Measurements from ENCODE around the gene VSIG10L2. TPM values are rescaled to one million over a fixed set of nuclear protein-coding genes. Genes with fewer than 3 reads are reported as not detected.

Gene VSIG10L2
- total RNA-seq, 1 experiment from 2014 or later = not detected

- Histone ChIP-seq H3K27me3 (ENCODE audit: control insufficient read depth, insufficient read depth, low read length) (no peaks in the 10 kb centered on the region), H3K36me3 (replicated peaks; ENCODE audit: control insufficient read depth, insufficient read depth, low read length) (no peaks in the 10 kb centered on the region), H3K4me3 (ENCODE audit: insufficient read depth, low read depth, low read length) (no peak overlapping the region)
- no peak for DNase-seq
Measured at GRCh38 chr11:125948278-125949051, 2.6 kb downstream of the VSIG10L2 start.

- DNase-seq = no peak
- no peak overlapping the region for H3K4me3 ChIP-seq (ENCODE audit: insufficient read depth, low read depth, low read length)
- H3K27me3 ChIP-seq (ENCODE audit: control insufficient read depth, insufficient read depth, low read length) = no peaks in the 10 kb centered on the region
- no peaks in the 10 kb centered on the region for H3K36me3 ChIP-seq (replicated peaks; ENCODE audit: control insufficient read depth, insufficient read depth, low read length)
Measured at GRCh38 chr11:125949271-125950177, 3.7 kb downstream of the VSIG10L2 start.

- Histone ChIP-seq H3K4me3 (ENCODE audit: insufficient read depth, low read depth, low read length) (no peak overlapping the region), H3K36me3 (replicated peaks; ENCODE audit: control insufficient read depth, insufficient read depth, low read length) (no peaks in the 10 kb centered on the region), H3K27me3 (ENCODE audit: control insufficient read depth, insufficient read depth, low read length) (no peaks in the 10 kb centered on the region)
- no peak for DNase-seq
Measured at GRCh38 chr11:125950178-125950490, 4.3 kb downstream of the VSIG10L2 start.

GRCh38 chr11:125950696-125951651, 5.1 kb downstream of the VSIG10L2 start:
- Histone ChIP-seq H3K36me3 (replicated peaks; ENCODE audit: control insufficient read depth, insufficient read depth, low read length) (no peaks in the 10 kb centered on the region), H3K27me3 (ENCODE audit: control insufficient read depth, insufficient read depth, low read length) (no peaks in the 10 kb centered on the region), H3K4me3 (ENCODE audit: insufficient read depth, low read depth, low read length) (no peak overlapping the region)
- DNase-seq = peak; percentile 58

- H3K27me3 ChIP-seq (ENCODE audit: control insufficient read depth, insufficient read depth, low read length) = no peaks in the 10 kb centered on the region
- peak; percentile 79 for DNase-seq
- no peaks in the 10 kb centered on the region for H3K36me3 ChIP-seq (replicated peaks; ENCODE audit: control insufficient read depth, insufficient read depth, low read length)
- H3K4me3 ChIP-seq (ENCODE audit: insufficient read depth, low read depth, low read length) = no peak overlapping the region
Measured at GRCh38 chr11:125951731-125952130, 5.9 kb downstream of the VSIG10L2 start.

GRCh38 chr11:125952559-125952958, 6.7 kb downstream of the VSIG10L2 start:
- H3K4me3 ChIP-seq (ENCODE audit: insufficient read depth, low read depth, low read length) = no peak overlapping the region
- no peaks in the 10 kb centered on the region for H3K27me3 ChIP-seq (ENCODE audit: control insufficient read depth, insufficient read depth, low read length)
- H3K36me3 ChIP-seq (replicated peaks; ENCODE audit: control insufficient read depth, insufficient read depth, low read length) = no peaks in the 10 kb centered on the region
- no peak for DNase-seq

- Histone ChIP-seq H3K4me3 (ENCODE audit: insufficient read depth, low read depth, low read length) (no peak overlapping the region), H3K36me3 (replicated peaks; ENCODE audit: control insufficient read depth, insufficient read depth, low read length) (no peaks in the 10 kb centered on the region), H3K27me3 (ENCODE audit: control insufficient read depth, insufficient read depth, low read length) (no peaks in the 10 kb centered on the region)
- DNase-seq = peak; percentile 60
Measured at GRCh38 chr11:125952973-125953372, 7.1 kb downstream of the VSIG10L2 start.

- H3K4me3 ChIP-seq (ENCODE audit: insufficient read depth, low read depth, low read length) = no peak overlapping the region
- no peaks in the 10 kb centered on the region for H3K36me3 ChIP-seq (replicated peaks; ENCODE audit: control insufficient read depth, insufficient read depth, low read length)
- DNase-seq = peak; percentile 47
- H3K27me3 ChIP-seq (ENCODE audit: control insufficient read depth, insufficient read depth, low read length) = no peaks in the 10 kb centered on the region
Measured at GRCh38 chr11:125953401-125953935, 7.6 kb downstream of the VSIG10L2 start.

- no peaks in the 10 kb centered on the region for H3K36me3 ChIP-seq (replicated peaks; ENCODE audit: control insufficient read depth, insufficient read depth, low read length)
- DNase-seq = peak; percentile 53
- H3K4me3 ChIP-seq (ENCODE audit: insufficient read depth, low read depth, low read length) = no peak overlapping the region
- H3K27me3 ChIP-seq (ENCODE audit: control insufficient read depth, insufficient read depth, low read length) = no peaks in the 10 kb centered on the region
Measured at GRCh38 chr11:125954123-125954944, 8.5 kb downstream of the VSIG10L2 start.

- Histone ChIP-seq H3K4me3 (ENCODE audit: insufficient read depth, low read depth, low read length) (no peak overlapping the region), H3K27me3 (ENCODE audit: control insufficient read depth, insufficient read depth, low read length) (no peaks in the 10 kb centered on the region), H3K36me3 (replicated peaks; ENCODE audit: control insufficient read depth, insufficient read depth, low read length) (no peaks in the 10 kb centered on the region)
- DNase-seq = no peak
Measured at GRCh38 chr11:125954945-125955640, 9.2 kb downstream of the VSIG10L2 start.

- Histone ChIP-seq H3K36me3 (replicated peaks; ENCODE audit: control insufficient read depth, insufficient read depth, low read length) (no peaks in the 10 kb centered on the region), H3K4me3 (ENCODE audit: insufficient read depth, low read depth, low read length) (no peak overlapping the region), H3K27me3 (ENCODE audit: control insufficient read depth, insufficient read depth, low read length) (no peaks in the 10 kb centered on the region)
- no peak for DNase-seq
Measured at GRCh38 chr11:125955856-125956255, 10.0 kb downstream of the VSIG10L2 start.

GRCh38 chr11:125956391-125957134, 10.7 kb downstream of the VSIG10L2 start:
- no peaks in the 10 kb centered on the region for H3K36me3 ChIP-seq (replicated peaks; ENCODE audit: control insufficient read depth, insufficient read depth, low read length)
- DNase-seq = no peak
- no peak overlapping the region for H3K4me3 ChIP-seq (ENCODE audit: insufficient read depth, low read depth, low read length)
- no peaks in the 10 kb centered on the region for H3K27me3 ChIP-seq (ENCODE audit: control insufficient read depth, insufficient read depth, low read length)
